NCI-H524 (cell line): ENCODE data around the gene NMB.
"Not testable (repeated sequence)": the region's sequence is repeated elsewhere in the genome, so short reads cannot be mapped to it uniquely, and the experiment has no call there.

Source experiments
- DNase-seq, 2 experiments: peaks; one replicate each; lab custom pipeline; 2025; lab: John Stamatoyannopoulos, UW

The NMB gene

GRCh38 chr15:84654689-84655453 is 3.1 kb downstream of the NMB start:
- DNase-seq = peak; percentile 83 to 91

- DNase-seq = peak; percentile 83 to 95
These were observed 3.9 kb downstream of the NMB start, which contains the start of gene WDR73 for GRCh38 chr15:84653910-84654688. Gene WDR73 (minus strand): TSS chr15:84654283. CDS start chr15:84654274, 9 bp downstream.

GRCh38 chr15:84653584-84653909 is 4.5 kb downstream of the NMB start:
- no peak for DNase-seq

- DNase-seq = no peak
These were observed 8.3 kb downstream of the NMB start for GRCh38 chr15:84649706-84650105.

- DNase-seq = no peak
These were observed 9.5 kb downstream of the NMB start for GRCh38 chr15:84648539-84648938.

GRCh38 chr15:84647726-84648125 is 10.3 kb downstream of the NMB start:
- DNase-seq = no peak

GRCh38 chr15:84645997-84646396 is 12.0 kb downstream of the NMB start:
- no peak for DNase-seq

GRCh38 chr15:84645496-84645895 is 12.5 kb downstream of the NMB start:
- no peak for DNase-seq

- DNase-seq = peak in 1 of 2 experiments; percentile 50
These were observed 14.2 kb downstream of the NMB start for GRCh38 chr15:84643838-84644237.

- not testable (repeated sequence) for DNase-seq
These were observed 15.4 kb downstream of the NMB start for GRCh38 chr15:84642640-84643039.

GRCh38 chr15:84641871-84642270 is 16.1 kb downstream of the NMB start:
- DNase-seq = not testable (repeated sequence)

- DNase-seq = no peak
These were observed 19.9 kb downstream of the NMB start for GRCh38 chr15:84638103-84638502.

- no peak for DNase-seq
These were observed 23.7 kb downstream of the NMB start for GRCh38 chr15:84634228-84634837.

- peak; percentile 44 to 55 for DNase-seq
These were observed 24.4 kb downstream of the NMB start for GRCh38 chr15:84633311-84634227.

- DNase-seq = peak in 1 of 2 experiments; percentile 48
These were observed 26.2 kb downstream of the NMB start for GRCh38 chr15:84631706-84632272.

GRCh38 chr15:84629033-84629432 is 29.0 kb downstream of the NMB start:
- DNase-seq = no peak

- no peak for DNase-seq
These were observed 32.9 kb downstream of the NMB start for GRCh38 chr15:84625123-84625522.

GRCh38 chr15:84624359-84624758 is 33.6 kb downstream of the NMB start:
- DNase-seq = no peak

GRCh38 chr15:84621358-84621979 is 36.5 kb downstream of the NMB start:
- no peak for DNase-seq

- no peak for DNase-seq
These were observed 37.4 kb downstream of the NMB start for GRCh38 chr15:84620626-84621025.

GRCh38 chr15:84616235-84616634 is 41.8 kb downstream of the NMB start:
- no peak for DNase-seq
